Stimulated activated CD8-positive, alpha-beta memory T cell treated with anti-CD3 and anti-CD28 coated beads, Interleukin-7, amount 100 ng/mL, for 1 hour (primary cell): ENCODE measurements around the gene C5orf63.
"Not testable (repeated sequence)": the region's sequence is repeated elsewhere in the genome, so short reads cannot be mapped to it uniquely, and the experiment has no call there.

Experiments
- DNase-seq, 2 donors: peaks; one replicate each; pipeline ENCODE4 v3.0.0-alpha.2; 2020; ENCODE audit warnings: low read depth in 2 of 2

C5orf63 gene

DNA sequence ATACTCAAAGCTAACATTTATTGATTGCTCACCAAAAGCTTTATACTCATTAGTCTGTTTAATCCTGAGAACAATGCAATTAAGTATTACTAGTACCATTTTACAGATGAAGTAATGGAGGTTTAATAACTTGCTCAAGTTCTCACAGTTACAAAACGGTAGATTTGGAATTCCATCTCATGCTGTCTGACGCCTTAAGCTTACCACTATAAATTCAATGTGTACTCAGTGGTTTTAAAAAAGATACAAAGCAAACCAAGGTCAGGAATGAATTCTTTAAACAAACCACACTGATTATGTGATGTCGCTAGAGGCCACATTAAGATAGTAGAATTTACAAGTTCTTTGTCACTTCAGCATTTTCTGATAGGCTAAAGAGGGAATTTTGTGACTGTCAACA lies 1.2 kb upstream of the C5orf63 start:
- DNase-seq: no peak

DNA sequence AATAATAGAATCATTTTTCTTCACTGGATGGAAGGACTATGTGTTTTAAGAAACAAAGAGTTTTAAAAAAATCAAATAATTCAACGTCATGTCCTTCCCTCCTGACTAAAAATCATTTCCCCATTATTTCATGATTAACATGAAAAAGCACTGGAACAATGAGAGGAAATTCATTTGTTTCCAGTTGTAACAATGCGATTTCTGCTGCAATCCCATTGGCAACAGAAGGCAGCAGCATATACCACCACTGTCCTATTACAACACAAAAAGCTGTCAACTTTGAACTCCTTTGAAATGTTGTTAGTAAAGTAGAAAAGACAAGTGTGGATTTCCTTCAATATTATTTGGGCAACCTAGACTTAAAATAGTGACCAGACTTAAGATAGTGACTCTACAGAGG lies 3.1 kb downstream of the C5orf63 start:
- DNase-seq: no peak

DNA sequence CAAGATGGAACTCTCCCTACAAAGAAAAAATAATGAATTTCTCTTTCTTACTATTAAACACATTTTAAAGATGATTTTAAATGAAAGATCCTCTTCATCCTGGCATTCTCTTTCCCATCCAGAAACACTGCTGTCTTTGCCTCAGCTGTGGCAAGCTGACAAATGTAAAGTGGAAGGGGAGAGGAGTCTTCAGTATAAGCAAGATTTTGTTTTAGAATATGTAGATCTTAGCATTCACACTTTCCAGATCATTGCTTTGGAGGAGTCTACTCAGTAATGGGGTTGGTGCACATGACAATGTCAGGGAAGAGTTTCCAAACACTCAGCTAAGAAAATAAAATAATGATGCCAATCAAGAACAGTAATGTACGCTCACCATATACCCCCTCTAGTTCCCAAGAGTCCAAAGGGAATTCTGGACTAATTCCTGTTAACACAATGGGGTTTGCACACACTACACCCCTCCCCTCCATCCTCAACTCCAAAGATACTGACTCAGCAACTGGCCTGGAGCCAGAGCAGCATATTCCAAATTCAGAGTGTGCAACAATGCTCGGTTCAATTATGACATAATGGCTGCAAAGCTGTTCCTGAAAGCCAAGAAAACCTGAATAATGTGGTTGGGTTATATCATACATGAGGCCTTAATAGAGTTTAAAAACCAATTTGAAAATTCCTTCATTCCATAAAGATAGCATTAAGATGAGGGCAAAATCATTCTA lies 4.6 kb downstream of the C5orf63 start:
- no peak for DNase-seq

DNA sequence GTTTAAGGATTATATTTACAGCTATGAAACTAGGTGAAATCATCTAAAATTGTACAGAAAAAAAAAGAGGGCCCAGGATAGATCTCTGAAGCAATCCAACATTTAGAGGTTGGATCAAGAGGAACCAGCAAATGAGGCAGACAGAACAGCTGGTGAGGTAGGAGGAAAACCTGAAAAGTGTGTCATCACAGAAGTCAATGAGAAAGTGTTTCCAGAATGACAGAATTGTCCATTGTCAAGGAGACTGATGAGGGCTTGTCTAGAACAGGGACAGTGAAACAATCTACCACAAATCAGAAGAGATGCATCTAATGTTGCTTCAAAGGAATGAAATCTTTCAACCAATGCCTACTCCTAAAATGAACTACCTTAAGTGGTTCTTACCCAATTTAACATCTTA lies 6.6 kb downstream of the C5orf63 start:
- DNase-seq: no peak

DNA sequence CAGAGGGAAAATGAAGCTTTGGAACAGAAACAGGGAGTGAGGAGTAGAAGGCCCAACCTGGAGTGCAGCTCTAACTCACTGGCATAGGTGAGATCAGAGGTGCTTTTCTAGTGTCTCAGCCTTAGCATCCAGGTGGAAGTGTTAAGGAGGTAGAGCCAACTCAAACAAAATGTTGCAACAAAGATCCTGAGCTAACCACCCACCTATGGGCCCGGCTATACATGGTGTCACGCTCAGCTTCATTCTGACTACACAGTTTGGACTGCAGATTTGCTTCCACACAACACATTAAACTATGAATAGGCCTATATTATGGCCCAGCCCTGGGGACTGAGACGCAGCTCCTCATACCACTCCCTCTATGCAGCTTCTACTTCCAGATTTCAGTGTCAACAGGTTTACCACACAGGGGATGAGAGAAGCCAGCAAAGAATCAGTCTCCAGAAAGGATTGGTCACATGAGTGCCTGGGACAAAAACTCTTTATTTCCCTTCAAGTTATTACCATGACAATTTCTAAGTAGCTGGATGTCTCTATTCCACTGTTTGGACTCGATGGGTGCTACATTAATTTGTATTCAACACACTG lies 9.0 kb downstream of the C5orf63 start:
- DNase-seq: no peak

DNA sequence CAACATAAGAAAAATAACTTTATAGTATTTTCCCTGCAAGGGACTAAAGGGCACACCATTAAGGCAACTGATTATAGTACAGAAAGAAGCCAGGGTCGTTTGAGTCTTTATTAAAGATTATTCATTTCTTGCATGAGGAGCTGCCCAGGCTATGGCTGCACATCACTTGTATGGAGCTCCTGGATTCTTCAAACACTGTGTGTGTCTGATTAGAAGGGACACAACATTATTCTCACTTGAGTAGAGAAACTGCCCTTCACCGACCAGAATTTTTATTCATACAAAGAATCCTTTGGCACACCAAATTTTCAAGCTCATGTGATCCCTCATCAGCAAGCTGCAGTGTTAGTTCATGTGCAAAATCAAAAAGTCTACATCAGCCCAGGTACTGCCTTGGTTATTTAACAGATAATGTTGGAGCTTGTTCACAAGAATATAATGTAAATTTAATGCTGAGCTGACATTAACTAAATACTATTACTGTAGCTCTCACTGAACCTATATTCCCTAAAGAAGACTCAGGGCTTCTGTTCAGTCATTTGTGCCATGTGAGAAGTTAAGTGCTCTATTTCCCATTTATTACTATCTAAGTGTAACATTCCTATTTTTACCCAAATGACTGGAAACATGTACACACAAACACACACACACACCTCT lies 9.9 kb downstream of the C5orf63 start:
- no peak for DNase-seq

DNA sequence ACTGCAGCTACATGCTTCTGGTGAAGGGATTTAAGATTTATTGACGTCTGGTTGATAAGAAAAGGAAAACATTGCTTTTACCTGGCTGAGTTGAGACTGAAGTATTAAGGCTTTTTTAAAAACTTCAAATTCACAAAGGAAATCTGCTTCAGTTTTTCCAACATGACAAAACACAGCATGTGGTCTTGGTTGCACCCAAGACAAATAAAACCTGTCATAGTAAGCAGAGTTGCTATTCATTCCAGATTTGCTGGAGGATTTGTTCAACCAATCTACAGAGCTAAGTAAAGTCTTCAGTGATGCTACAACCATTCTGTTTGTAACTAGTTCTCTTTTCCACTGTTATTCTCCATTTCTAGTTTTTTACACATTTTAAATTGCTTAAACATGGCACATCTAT lies 11.3 kb downstream of the C5orf63 start:
- DNase-seq: no peak

DNA sequence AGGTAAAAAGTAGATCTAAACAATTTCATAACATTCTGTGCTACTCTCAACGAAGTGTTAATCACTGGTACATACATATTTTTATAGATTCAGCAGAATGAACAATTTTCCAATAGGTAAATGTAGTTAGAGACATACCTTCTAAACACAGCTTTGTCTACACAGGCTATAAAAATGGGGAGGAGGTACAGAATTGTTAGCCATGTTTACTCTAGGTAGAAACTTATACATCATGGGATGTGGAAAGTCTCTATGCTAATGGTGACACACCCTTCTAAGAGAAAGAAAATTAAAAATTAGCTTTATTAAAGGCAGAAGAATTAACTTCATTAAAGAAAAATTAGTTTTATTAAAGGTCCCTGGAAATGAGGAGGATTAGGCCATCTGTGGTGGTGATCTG lies 11.8 kb downstream of the C5orf63 start:
- DNase-seq: no peak

DNA sequence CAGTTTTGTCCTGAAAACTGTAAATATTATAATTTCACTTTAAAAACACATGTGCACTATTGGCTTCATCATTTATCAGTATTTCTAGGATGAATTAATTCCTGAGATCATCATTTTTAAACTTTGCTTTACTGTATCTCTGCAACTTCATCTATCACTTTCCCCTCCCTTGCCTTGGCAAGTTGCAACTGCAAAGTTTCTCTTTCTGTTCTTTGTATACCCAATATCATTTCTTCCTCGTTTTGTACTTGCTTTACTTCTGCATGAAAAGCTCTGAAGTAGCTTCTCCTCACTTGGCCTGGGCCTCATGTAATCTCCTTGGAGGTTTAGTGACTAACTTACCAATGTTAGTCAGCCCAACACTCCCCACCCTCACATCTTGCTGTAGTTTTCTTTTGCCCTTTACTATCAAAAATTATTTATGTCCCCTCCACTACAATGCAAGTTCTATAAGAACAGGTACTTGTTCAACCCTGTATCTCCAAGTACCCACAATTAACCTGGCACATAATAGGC lies 12.8 kb downstream of the C5orf63 start:
- no peak for DNase-seq

DNA sequence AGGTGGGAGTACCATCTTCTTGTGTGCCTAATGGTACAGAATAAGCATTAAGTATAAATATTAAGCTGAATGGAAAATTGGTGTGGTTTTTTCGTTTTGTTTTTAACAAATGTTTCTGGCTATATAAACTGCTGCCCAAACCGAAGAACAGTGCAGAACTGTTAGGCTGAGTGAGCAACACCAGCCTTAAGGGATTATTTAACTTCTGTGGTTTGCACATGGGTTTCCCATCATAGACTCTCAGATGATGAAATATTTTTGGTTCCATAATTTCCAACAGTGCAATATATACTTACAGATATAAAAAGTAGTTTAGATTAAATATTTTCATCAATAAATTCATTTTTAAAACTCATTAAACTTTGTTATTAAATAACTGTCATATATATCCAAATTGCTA lies 16.4 kb downstream of the C5orf63 start:
- no peak for DNase-seq

DNA sequence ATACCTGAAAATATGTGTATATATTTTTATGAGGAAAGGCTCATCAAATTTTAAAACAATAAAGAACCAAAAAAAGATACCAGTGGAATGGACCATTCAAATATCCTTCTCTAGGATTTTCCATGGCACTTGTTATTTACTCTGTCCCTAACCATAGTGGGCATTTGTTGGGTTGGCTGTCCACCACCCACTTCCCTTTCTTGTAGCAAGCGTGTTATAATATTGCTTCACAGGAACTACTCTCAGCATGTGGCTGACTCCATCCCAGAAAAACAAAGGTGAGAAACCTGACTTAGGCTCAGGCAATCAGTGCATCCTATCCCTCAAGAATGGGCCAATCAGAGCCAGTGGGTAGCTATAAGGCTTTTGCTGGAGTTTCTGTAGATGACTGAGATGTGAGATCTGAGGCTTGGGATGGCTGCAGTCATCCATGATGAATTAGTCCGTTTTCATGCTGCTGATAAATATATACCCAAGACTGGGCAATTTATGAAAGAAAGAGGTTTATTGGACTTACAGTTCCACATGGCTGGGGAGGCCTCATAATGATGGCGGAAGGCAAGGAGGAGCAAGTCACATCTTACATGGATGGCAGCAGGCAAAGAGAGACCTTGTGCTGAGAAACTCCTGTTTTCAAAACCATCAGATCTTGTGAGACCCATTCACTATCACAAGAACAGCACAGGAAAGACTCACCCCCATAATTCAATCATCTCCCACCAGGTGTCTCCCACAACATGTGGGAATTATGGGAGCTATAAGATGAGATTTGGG lies 17.2 kb downstream of the C5orf63 start:
- DNase-seq: no peak

DNA sequence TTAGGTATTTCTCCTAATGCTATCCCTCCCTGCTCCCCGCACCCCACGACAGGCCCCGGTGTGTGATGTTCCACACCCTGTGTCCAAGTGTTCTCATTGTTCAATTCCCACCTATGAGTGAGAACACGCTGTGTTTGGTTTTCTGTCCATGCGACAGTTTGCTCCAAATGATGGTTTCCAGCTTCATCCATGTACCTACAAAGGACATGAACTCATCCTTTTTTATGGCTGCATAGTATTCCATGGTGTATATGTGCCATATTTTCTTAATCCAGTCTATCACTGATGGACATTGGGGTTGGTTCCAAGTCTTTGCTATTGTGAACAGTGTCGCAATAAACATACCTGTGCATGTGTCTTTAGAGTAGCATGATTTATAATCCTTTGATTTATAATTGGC lies 19.8 kb downstream of the C5orf63 start:
- not testable (repeated sequence) for DNase-seq

DNA sequence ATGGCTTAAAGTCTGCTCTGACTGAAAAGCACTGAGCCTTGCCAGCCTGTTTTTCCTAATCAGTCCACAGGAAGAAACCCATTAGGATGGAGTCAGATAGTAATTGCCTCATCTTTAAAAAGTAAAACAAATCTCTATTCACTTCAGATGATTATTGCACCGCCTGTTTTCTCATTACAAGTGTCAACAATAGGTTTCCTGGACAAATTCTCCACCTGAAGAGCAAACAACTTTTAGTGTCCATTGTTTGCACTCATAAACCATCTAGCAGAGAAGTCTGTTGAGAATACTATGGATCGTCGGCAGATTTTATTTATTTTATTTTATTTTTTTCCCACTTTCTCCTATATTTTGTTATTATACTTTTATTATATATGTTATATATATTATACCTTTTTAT lies 20.3 kb downstream of the C5orf63 start:
- no peak for DNase-seq

DNA sequence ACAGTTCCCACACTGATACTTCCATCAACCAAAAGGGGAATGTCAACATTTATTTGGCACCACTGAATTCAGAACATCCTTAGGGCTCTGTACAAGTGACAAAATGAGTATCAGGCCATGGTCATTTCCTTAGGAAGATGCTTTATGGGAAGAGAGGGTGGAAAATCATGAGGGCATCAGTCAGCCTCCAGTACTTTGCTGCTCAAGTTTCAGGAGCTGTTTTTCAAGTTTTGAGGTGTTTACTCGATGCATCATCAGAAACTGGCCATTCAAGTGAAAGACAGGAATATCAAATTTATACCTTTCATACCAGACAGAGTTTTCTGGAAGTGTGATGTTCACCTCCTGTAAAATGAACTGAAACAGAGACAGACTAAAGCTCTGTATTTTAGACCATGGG lies 21.7 kb downstream of the C5orf63 start:
- DNase-seq: no peak

DNA sequence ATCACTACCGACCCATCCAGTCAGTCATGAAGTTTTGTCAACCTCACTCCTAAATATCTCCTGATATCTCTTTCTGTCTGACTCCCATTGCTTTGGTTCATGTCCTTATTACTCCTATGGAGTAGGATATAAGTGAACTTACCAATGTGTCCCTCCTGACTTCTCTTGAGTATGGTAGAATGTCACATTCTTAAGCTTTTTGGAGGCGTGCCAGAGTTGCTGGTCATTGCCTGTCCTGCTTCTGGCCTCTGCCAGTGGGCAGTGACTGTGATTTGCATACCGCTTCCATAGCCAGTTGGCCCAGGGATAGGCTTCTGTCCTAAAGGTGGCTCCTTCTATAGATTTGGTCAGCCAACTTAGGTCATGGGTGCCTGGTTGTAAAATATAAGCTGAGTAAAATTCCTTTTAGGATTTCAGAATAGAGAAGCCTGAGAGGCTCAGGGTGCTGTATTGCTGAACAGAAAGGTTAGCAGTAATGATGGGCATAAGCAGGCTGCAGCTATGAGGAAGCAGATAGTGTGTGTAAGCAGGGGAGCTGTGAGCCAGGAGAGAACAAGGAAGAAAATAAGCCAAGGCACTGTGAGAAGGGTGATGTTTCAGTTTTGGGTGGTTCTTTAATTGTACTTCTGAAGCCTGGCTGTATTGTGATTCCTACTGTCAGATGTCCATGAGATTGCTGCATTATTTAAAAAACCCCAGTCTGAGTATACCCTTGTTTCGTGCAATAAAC lies 26.8 kb downstream of the C5orf63 start:
- DNase-seq: no peak

DNA sequence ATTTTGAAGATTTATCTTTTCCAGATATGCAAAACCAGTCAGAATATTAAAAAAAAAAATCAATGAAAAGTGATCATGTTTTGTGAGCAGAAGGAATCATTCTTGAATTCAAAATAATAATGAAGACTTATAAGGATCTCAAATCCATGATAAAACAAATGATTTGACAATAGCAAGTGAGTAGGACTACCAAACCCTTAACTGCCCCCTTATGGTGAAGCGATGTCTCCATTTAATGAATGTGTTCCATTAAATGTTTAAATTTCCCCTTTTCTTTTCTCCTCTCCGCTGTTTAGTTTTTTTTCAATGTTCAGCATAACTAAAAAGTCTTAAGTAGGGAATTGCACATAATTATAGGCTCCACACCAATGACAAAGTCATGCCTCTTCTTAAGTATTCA lies 30.7 kb downstream of the C5orf63 start:
- no peak for DNase-seq

DNA sequence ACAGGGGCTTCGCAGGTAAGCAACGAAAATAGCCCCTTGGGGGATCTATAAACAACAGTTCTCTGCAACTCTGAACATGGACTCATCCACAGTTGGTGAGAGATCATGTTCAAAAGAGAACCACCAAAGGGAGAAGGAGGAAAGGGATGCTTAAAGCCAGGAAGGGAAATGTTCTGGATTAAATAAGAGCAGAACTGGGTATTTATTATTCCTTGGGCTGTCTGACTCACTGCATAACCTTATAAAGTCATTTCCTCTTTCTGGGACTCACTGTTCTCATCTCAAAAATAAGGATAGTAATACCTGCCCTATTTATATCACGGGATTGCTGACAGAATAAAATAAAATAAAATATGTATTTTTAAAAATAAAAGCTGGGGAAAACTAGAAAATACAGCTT lies 31.7 kb downstream of the C5orf63 start:
- no peak for DNase-seq

DNA sequence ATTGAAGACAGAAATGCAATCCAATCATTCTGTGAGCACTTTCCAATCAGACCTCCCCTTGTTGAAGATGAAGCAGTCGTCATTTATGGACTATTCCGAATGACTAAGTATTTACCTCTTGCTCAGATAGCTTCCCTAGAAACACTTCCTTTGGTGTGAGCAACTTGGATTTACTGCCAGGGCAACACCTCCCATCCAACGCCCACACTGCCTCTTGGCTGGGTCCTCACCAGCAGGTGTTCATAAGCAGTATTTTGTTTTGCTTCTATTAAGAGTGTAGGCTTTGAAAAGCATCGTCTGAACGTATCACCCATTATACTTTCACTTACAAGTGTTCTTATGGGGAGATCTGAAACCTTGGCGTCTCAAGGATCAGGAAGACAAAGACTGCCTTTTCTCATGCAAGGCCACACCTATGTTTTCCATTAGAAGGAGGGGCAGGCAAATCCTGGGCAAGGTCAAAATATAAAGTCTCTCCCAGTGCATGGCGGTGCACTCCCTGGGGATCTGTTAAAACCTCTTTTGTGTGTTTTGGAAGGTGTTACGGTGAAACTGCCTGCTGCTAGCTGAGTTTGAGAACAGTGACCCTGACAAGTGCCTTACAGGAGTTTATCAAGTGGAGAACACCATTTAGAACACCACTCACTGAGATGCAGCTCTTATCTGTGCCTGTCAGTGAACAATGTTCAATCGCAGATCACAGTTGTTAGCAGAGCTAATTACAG lies 32.3 kb downstream of the C5orf63 start:
- no peak for DNase-seq

DNA sequence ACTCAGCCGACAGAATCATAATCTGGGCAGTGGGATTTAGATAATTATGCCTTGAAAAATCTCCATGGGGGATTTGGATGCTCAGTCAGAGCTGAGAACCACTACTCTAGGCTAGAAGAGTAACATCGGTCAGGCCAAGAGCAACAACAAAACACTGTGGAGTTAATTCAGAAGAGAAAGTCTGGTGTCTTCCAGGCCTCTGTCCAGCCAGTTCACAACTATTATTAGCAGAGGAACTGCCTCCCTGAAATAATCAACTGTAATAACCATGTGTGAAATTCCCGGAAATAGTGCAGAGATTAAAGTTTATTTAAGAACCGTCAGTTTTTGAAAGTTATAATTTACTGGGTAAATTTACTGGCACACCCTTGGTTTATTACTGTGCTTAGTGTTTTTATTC lies 34.8 kb downstream of the C5orf63 start:
- no peak for DNase-seq

DNA sequence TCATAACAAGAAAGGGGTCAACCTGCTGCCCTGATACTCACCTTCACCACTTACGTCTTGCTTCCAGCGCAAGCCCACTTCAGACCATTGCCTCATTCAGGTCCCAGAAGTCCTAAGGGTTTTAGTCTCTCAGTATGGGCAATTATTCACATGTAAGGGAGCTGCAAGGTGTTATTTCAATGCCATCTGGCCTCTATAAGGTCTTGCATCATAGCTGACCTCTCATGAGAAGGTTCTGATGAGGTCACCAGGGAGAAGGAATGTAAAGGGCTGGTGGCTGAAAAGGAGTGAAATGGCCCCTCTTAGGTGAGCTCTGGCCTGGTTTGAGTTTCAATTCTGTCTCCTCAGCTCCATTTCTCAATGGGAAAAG lies 41.5 kb downstream of the C5orf63 start:
- DNase-seq: no peak
